K562 (cell line): ENCODE results near the gene CENPO. TPM values are rescaled to one million over a fixed set of nuclear protein-coding genes. Genes with fewer than 3 reads are reported as not detected.
A peak's percentile ranks its signal among the peaks of the same experiment; 100 is the strongest.

Experiments used
- ATAC-seq: fragments of 200-7000 bp; cut with Tn5 transposase; 3 replicates; pipeline ENCODE4 v1.9.1; 2020; ENCODE audit warnings: moderate library complexity
- BruUV-seq: library from RNA; stranded (reverse); fragments of 400-500 nt; replicated peaks from 2 replicates; lab custom pipeline; 2021; lab: Mats Ljungman, UMichigan
- CTCF ChIA-PET: fragments of 300-600 bp; formaldehyde crosslinking; extraction: SDS; loops from one replicate; lab custom pipeline; 2021; ENCODE audit warnings: low intra/inter-chr PET ratio; lab: Yijun Ruan, JAX
- POLR2A ChIA-PET: fragments of 300-600, 350-650 bp; sonication (Branson Sonifier 250); formaldehyde crosslinking; extraction: SDS; loops from one replicate; lab custom pipeline; 2021; ENCODE audit warnings: antibody characterized with exemption, inconsistent platforms; lab: Yijun Ruan, JAX
- DNase-seq, 4 experiments: peaks; one replicate each; pipeline versions ENCODE4 v3.0.0 to v3.0.0-alpha.2; 2011 to 2018; ENCODE audit warnings: low spot score in 3 of 4, mixed read lengths in 3 of 4; ENCODE audit errors: extremely low read depth in 1 of 4
- FAIRE-seq: peaks from 2 replicates; lab custom pipeline; 2011; peaks lifted over from hg19 to GRCh38; lab: Jason Lieb, UNC
- H2AFZ ChIP-seq: 2 replicates; pipeline ENCODE4 v1.6.0; 2011; ENCODE audit warnings: low read depth, low read length, control low read depth, inconsistent platforms
- H3K27ac ChIP-seq: fragments of 200-600 bp; 3 replicates; pipeline ENCODE4 v1.8.0; 2011; ENCODE audit warnings: low read depth, mild to moderate bottlenecking, control low read depth, inconsistent platforms, low read length, moderate library complexity, mixed read lengths; ENCODE audit errors: extremely low read depth
- H3K27me3 ChIP-seq, 2 experiments: fragments of 300-600 bp in 1 of 2; 2 replicates in 1 of 2; 3 replicates in 1 of 2; pipeline versions ENCODE4 v1.6.0 to v1.8.0; 2011; ENCODE audit warnings: inconsistent platforms in 2 of 2, low read length in 2 of 2, mild to moderate bottlenecking in 1 of 2, mixed read lengths in 1 of 2, moderate library complexity in 1 of 2; ENCODE audit not compliant: control insufficient read depth in 2 of 2, insufficient read depth in 2 of 2
- H3K36me3 ChIP-seq: fragments of 300-600 bp; 3 replicates; pipeline ENCODE4 v1.8.0; 2011; ENCODE audit warnings: mild to moderate bottlenecking, low read length, inconsistent platforms; ENCODE audit not compliant: control insufficient read depth, insufficient read depth
- H3K4me1 ChIP-seq, 2 experiments: fragments of 200-600 bp in 1 of 2; replicated peaks in 1 of 2; 2 replicates in 1 of 2; 3 replicates in 1 of 2; pipeline versions ENCODE4 v1.5.1 to v1.8.0; 2011; ENCODE audit warnings: inconsistent platforms in 2 of 2, low read length in 2 of 2, mild to moderate bottlenecking in 1 of 2, mixed read lengths in 1 of 2, moderate library complexity in 1 of 2; ENCODE audit not compliant: control insufficient read depth in 2 of 2, insufficient read depth in 2 of 2
- H3K4me2 ChIP-seq: 2 replicates; pipeline ENCODE4 v1.6.1; 2011; ENCODE audit warnings: low read length, control low read depth, inconsistent platforms, mixed read lengths; ENCODE audit not compliant: insufficient read depth
- H3K4me3 ChIP-seq: fragments of 200-600 bp; sonication (generic), shearing (Covaris generic); 2 replicates; pipeline ENCODE4 v1.5.1; 2016; ENCODE audit warnings: control low read depth, inconsistent platforms
- H3K79me2 ChIP-seq: fragments of 200-600 bp; 3 replicates; pipeline ENCODE4 v1.8.0; 2011; ENCODE audit warnings: low read length, inconsistent platforms; ENCODE audit not compliant: control insufficient read depth, insufficient read depth
- H3K9ac ChIP-seq, 2 experiments: 2 replicates each; pipeline versions ENCODE4 v1.6.0 to v1.6.1; 2011; ENCODE audit warnings: low read depth in 2 of 2, low read length in 2 of 2, control low read depth in 1 of 2, inconsistent platforms in 1 of 2, mild to moderate bottlenecking in 1 of 2, mixed read lengths in 1 of 2; ENCODE audit not compliant: insufficient read depth in 1 of 2
- H3K9me1 ChIP-seq: one replicate; pipeline ENCODE4 v1.6.0; 2011; ENCODE audit warnings: inconsistent platforms, mild to moderate bottlenecking, low read length, moderate library complexity; ENCODE audit not compliant: control insufficient read depth, insufficient read depth
- H3K9me3 ChIP-seq: replicated peaks from 2 replicates; pipeline ENCODE4 v1.5.1; 2011; ENCODE audit warnings: low read depth, low read length, inconsistent platforms; ENCODE audit not compliant: control insufficient read depth, insufficient read depth
- H4K20me1 ChIP-seq: replicated peaks from 2 replicates; pipeline ENCODE4 v1.6.1; 2011; ENCODE audit warnings: low read length, inconsistent platforms, mixed read lengths; ENCODE audit not compliant: control insufficient read depth, insufficient read depth
- HMBOX1 ChIP-seq: sonication (generic); IDR thresholded peaks from 2 replicates; pipeline ENCODE4 v1.6.1; 2016
- KLF10 ChIP-seq: fragments of 250-450 bp; sonication (Bioruptor Pico); IDR thresholded peaks from 2 replicates; pipeline ENCODE4 v1.6.1; 2021; ENCODE audit warnings: matching md5 sums
- PML ChIP-seq: IDR thresholded peaks from 2 replicates; pipeline ENCODE4 v1.6.1; 2012; ENCODE audit warnings: low read length, inconsistent platforms
- SIRT6 ChIP-seq: IDR thresholded peaks from one replicate; pipeline ENCODE4 v1.6.1; 2012; ENCODE audit warnings: low read depth, mild to moderate bottlenecking, control low read depth, inconsistent platforms, low read length, moderate library complexity
- WGBS: fragments of 100-300 bp; shearing (Covaris generic); methylation state at CpG from one replicate; pipeline ENCODE4 v1.1.6; 2016; ENCODE audit warnings: low coverage, mixed read lengths; ENCODE audit not compliant: insufficient coverage; ENCODE audit errors: missing lambda C conversion rate; 5-methylcytosine and 5-hydroxymethylcytosine counted together
- in situ Hi-C: fragments of 300-500 bp; cut with MboI; formaldehyde crosslinking; loops from 4 replicates; pipeline ENCODE4 v1.15.0; 2018; ENCODE audit warnings: inconsistent platforms, mixed read lengths
- intact Hi-C: fragments of 100-400 bp; cut with micrococcal nuclease; formaldehyde crosslinking; loops from 2 replicates; pipeline ENCODE4 v1.14.2; 2022
- polyA plus RNA-seq, 8 experiments: library from polyadenylated mRNA; depleted of rRNA in 4 of 8; stranded (reverse) in 5 of 8; unstranded in 3 of 8; fragments of >200 nt; fragmentation: Nextera tagmentation in 2 of 8; fragmentation: Illumina TruSeq in 1 of 8; extraction: Ambion mirVana in 2 of 8; extraction: Trizol in 1 of 8; gene quantifications; 2 replicates each; pipeline versions ENCODE4 v1.2.1 to v1.2.3, GENCODE V29; 2011 to 2014; ENCODE audit warnings: inconsistent platforms in 1 of 8, missing spikeins in 1 of 8
- total RNA-seq, 7 experiments: library from RNA; depleted of rRNA in 6 of 7; stranded (reverse); fragments of >200 nt in 6 of 7; fragmentation: Illumina TruSeq in 2 of 7; extraction: Trizol in 2 of 7; gene quantifications; 2 replicates each; pipeline versions ENCODE4 v1.2.1 to v1.2.3, GENCODE V29; 2011 to 2021; ENCODE audit warnings: low replicate concordance in 1 of 7
- TF ChIP-seq, protein P1 (sequence below): sonication (generic); formaldehyde crosslinking; IDR thresholded peaks from 2 replicates; pipeline ENCODE4 v1.8.1; 2023; ENCODE audit warnings: mild to moderate bottlenecking, missing genetic modification reagents
- TF ChIP-seq, protein P2 (sequence below): sonication (generic); formaldehyde crosslinking; IDR thresholded peaks from 2 replicates; pipeline ENCODE4 v1.8.1; 2023; ENCODE audit warnings: missing genetic modification reagents, mild to moderate bottlenecking, borderline replicate concordance

Gene CENPO
- total and polyA plus RNA-seq, 9 of the 15 experiments (the other 6 are each of a cell fraction or from before 2014, with no cell fraction given): 30.6 to 59.4 (median 38.9) TPM

GRCh38 chr2:24838541-24838940 is 45.3 kb downstream of the CENPO start:
- Histone ChIP-seq H2AFZ (no peak overlapping the region), H3K9me3 (no peaks in the 10 kb centered on the region), H3K4me2 (no peak overlapping the region), H4K20me1 (no peaks in the 10 kb centered on the region), H3K9me1 (no peaks in the 10 kb centered on the region), H3K79me2 (no peaks in the 10 kb centered on the region), H3K4me3 (no peak overlapping the region), H3K27me3 (no peaks in the 10 kb centered on the region), H3K27ac (no peak overlapping the region), H3K4me1 (peaks cover 0 to 3% of the 10 kb centered on the region in 2 experiments; a peak in 2 of 5 replicates), H3K36me3 (peaks cover 78% of the 10 kb centered on the region; the same call in 2 of the 3 replicates)
- 94% methylated on average over 12 of the region's 18 CpGs for WGBS
- in situ Hi-C loops (loop anchor here (5.0 kb wide), 1 partner anchor 431 kb away; no protein-coding TSS in a partner anchor), intact Hi-C loops (no loop called here)
- FAIRE-seq (no peak), DNase-seq (no peak)
- ChIA-PET POLR2A (interaction anchor here (0.6 to 0.7 kb wide), 2 partner anchors 11 to 63 kb away, joined by 3 read pairs; no protein-coding TSS in a partner anchor), CTCF (no interaction called here)
- BruUV-seq: no TSS peak
- no peak for TF ChIP-seq SIRT6
- no peak for TF ChIP-seq PML
- TF ChIP-seq, protein P1, sequence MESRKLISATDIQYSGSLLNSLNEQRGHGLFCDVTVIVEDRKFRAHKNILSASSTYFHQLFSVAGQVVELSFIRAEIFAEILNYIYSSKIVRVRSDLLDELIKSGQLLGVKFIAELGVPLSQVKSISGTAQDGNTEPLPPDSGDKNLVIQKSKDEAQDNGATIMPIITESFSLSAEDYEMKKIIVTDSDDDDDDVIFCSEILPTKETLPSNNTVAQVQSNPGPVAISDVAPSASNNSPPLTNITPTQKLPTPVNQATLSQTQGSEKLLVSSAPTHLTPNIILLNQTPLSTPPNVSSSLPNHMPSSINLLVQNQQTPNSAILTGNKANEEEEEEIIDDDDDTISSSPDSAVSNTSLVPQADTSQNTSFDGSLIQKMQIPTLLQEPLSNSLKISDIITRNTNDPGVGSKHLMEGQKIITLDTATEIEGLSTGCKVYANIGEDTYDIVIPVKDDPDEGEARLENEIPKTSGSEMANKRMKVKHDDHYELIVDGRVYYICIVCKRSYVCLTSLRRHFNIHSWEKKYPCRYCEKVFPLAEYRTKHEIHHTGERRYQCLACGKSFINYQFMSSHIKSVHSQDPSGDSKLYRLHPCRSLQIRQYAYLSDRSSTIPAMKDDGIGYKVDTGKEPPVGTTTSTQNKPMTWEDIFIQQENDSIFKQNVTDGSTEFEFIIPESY (CRISPR knock-in tag): peak; percentile 73; the same call in 1 of the 2 replicates
- TF ChIP-seq, protein P2, sequence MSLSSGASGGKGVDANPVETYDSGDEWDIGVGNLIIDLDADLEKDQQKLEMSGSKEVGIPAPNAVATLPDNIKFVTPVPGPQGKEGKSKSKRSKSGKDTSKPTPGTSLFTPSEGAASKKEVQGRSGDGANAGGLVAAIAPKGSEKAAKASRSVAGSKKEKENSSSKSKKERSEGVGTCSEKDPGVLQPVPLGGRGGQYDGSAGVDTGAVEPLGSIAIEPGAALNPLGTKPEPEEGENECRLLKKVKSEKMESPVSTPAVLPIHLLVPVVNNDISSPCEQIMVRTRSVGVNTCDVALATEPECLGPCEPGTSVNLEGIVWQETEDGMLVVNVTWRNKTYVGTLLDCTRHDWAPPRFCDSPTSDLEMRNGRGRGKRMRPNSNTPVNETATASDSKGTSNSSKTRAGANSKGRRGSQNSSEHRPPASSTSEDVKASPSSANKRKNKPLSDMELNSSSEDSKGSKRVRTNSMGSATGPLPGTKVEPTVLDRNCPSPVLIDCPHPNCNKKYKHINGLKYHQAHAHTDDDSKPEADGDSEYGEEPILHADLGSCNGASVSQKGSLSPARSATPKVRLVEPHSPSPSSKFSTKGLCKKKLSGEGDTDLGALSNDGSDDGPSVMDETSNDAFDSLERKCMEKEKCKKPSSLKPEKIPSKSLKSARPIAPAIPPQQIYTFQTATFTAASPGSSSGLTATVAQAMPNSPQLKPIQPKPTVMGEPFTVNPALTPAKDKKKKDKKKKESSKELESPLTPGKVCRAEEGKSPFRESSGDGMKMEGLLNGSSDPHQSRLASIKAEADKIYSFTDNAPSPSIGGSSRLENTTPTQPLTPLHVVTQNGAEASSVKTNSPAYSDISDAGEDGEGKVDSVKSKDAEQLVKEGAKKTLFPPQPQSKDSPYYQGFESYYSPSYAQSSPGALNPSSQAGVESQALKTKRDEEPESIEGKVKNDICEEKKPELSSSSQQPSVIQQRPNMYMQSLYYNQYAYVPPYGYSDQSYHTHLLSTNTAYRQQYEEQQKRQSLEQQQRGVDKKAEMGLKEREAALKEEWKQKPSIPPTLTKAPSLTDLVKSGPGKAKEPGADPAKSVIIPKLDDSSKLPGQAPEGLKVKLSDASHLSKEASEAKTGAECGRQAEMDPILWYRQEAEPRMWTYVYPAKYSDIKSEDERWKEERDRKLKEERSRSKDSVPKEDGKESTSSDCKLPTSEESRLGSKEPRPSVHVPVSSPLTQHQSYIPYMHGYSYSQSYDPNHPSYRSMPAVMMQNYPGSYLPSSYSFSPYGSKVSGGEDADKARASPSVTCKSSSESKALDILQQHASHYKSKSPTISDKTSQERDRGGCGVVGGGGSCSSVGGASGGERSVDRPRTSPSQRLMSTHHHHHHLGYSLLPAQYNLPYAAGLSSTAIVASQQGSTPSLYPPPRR (CRISPR knock-in tag): no peak
- TF ChIP-seq KLF10 (CRISPR knock-in tag): no peak
- TF ChIP-seq HMBOX1: peak; percentile 75; the same call in 1 of the 2 replicates
- TF ChIP-seq, all 486 proteins: peak for 2
- no peak overlapping the region for H3K9ac ChIP-seq
- no peak for ATAC-seq
